AG10803 (cell line): ENCODE measurements around the gene ENOX2.

Source experiments
- DNase-seq: peaks from one replicate; pipeline ENCODE4 v3.0.0; 2010; ENCODE audit warnings: low read depth
- H3K4me3 ChIP-seq: 2 replicates; pipeline ENCODE4 v1.5.1; 2011; ENCODE audit warnings: mild to moderate bottlenecking, low read length, control low read depth
- CTCF ChIP-seq: conservative IDR thresholded peaks from 2 replicates; pipeline ENCODE4 v1.5.1; 2011; ENCODE audit warnings: mild to moderate bottlenecking, low read length, control low read depth, inconsistent platforms

Gene ENOX2

GRCh38 chrX:130834149-130834548 lies 68.9 kb downstream of the ENOX2 start:
- H3K4me3 ChIP-seq = no peak overlapping the region
- TF ChIP-seq CTCF = no peak
- DNase-seq = no peak

GRCh38 chrX:130831347-130831722 lies 71.7 kb downstream of the ENOX2 start:
- DNase-seq = no peak

GRCh38 chrX:130830599-130831346 lies 72.2 kb downstream of the ENOX2 start:
- DNase-seq = no peak
- TF ChIP-seq CTCF = no peak
- no peak overlapping the region for H3K4me3 ChIP-seq

More at GRCh38 chrX:130831347-130831722, 71.7 kb downstream of the ENOX2 start:
- TF ChIP-seq CTCF = no peak
- H3K4me3 ChIP-seq = no peak overlapping the region

GRCh38 chrX:130829526-130830515 lies 73.2 kb downstream of the ENOX2 start:
- TF ChIP-seq CTCF = no peak
- no peak for DNase-seq

GRCh38 chrX:130828641-130829040 lies 74.4 kb downstream of the ENOX2 start:
- TF ChIP-seq CTCF = no peak
- no peak overlapping the region for H3K4me3 ChIP-seq
- no peak for DNase-seq

More at GRCh38 chrX:130829526-130830515, 73.2 kb downstream of the ENOX2 start:
- H3K4me3 ChIP-seq = no peak overlapping the region

GRCh38 chrX:130827648-130828047 lies 75.4 kb downstream of the ENOX2 start:
- no peak overlapping the region for H3K4me3 ChIP-seq
- TF ChIP-seq CTCF = no peak
- DNase-seq = no peak
